OCI-LY3 (cell line): ENCODE results near the gene XXYLT1.

Experiments used
- EZH2phosphoT487 ChIP-seq: fragments of 200-600 bp; shearing (Covaris generic); IDR thresholded peaks from 2 replicates; pipeline ENCODE4 v1.6.1; 2018; ENCODE audit warnings: antibody characterized with exemption, mixed run types, low read depth
- TF ChIP-seq, protein P1 (sequence below): fragments of 200-600, 300-600 bp; sonication (generic); IDR thresholded peaks from 2 replicates; pipeline ENCODE4 v1.5.1; 2014; ENCODE audit warnings: antibody characterized with exemption, low read length, low read depth

DNA sequence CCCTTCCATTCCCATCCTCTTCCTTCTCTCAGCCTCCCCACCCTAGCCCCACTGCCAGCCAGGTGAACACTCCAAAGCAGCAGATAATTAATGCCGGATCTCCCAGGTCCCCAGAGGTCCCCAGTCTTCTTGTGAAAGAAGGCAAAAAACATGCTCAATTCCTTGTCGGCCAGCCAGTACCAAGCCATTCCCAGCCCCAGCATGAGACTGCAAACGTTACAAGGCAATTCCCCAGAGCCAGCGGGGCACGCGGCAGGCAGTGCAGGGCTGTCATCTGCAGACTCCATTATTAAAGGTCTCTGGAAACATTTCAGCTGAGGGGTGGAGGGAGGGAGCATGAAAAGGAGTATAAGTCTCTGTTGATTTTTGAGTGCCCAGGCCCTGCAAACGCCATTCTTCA is 117.8 kb downstream of the XXYLT1 start:
- TF ChIP-seq, protein P1, sequence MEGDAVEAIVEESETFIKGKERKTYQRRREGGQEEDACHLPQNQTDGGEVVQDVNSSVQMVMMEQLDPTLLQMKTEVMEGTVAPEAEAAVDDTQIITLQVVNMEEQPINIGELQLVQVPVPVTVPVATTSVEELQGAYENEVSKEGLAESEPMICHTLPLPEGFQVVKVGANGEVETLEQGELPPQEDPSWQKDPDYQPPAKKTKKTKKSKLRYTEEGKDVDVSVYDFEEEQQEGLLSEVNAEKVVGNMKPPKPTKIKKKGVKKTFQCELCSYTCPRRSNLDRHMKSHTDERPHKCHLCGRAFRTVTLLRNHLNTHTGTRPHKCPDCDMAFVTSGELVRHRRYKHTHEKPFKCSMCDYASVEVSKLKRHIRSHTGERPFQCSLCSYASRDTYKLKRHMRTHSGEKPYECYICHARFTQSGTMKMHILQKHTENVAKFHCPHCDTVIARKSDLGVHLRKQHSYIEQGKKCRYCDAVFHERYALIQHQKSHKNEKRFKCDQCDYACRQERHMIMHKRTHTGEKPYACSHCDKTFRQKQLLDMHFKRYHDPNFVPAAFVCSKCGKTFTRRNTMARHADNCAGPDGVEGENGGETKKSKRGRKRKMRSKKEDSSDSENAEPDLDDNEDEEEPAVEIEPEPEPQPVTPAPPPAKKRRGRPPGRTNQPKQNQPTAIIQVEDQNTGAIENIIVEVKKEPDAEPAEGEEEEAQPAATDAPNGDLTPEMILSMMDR, result no peak
- no peak for TF ChIP-seq EZH2phosphoT487
